GM21515 (cell line): Measurements from ENCODE around the gene CFAP157.

Experiments
- ATAC-seq: cut with Tn5 transposase; IDR thresholded peaks from one replicate; pipeline ENCODE4 v1.9.1; 2021; ENCODE audit not compliant: unreplicated experiment

Gene CFAP157

DNA sequence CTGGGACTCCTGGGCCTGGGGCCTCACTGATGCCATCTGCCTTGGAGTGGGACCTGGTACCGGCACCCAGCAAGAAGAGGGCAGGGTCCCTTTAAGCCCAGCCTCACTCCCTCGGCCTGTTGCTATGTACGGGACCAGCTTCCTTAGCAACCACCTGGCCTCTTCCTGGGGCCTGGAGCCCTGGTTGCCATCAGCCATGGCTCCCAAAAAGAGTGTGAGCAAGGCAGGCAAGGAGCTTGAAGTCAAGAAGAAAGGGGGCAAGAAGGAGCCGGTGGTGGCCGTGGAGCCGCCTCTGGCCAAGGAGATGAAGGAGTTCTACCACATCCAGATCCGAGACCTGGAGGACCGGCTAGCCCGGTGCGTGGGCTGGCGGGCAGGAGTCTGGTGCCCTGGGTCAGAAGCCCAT lies at the start of gene CFAP157:
Gene CFAP157 (plus strand): TSS at position 153 of the 406 bp plus-strand sequence. CDS start 44 bp downstream, at position 197.
- ATAC-seq = no peak

DNA sequence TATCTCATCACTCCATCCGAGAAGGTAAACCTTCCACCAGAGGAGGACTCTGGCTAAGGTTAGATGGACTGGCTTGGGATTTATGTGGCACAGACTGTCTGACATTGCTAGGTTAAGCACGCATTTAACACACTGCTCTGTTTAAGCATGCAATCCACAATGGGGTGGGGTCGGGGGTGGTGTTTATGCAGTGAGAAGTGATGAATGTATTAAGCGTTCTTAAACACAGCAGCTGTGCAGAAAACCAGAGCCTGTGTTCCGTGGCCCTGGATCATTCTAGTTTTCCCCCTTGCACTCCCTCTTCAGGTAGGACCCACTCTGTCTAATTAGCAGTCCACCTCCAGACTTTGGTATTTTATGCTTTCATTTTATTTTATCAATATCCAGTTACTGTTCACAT lies 48.4 kb upstream of the CFAP157 start:
- ATAC-seq = no peak

DNA sequence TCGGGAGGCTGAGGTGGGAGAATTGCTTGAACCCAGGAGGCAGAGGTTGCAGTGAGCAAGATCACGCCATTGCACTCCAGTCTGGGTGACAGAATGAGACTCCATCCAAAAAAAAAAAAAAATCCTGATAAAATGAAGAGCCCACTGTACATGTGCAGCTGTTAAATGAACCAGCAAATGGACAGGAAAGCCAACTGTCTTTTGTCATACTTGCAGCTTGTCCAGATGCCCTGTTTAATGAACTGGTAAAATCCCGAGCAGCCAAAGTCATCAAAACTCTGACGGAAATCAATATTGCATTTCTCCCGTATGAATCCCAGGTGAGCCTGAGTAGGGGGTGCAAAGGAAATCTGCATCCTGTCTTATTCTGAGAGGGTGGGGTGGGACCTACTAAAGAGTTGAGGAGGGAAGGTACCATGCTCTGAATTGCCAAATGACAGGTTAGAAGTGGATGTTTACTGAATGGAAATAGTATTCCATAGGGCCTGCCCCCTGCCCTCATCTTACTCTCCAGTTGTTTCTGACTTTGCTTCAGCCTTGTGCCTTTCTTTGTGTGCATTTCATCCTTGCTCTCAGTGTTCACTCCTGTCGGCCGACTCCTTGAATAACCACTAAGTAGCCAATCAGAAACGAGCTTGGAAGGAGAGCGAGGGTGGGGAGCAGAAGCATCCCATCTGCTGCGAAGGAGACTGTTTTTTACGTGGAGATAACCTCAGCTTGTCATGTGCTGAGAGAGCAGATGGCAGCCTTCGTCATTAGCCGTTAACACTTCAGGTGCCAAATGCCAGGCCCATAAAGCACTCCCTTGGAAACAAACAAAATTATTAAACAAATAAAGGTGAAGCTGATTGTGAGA lies 45.7 kb upstream of the CFAP157 start:
- no peak for ATAC-seq

DNA sequence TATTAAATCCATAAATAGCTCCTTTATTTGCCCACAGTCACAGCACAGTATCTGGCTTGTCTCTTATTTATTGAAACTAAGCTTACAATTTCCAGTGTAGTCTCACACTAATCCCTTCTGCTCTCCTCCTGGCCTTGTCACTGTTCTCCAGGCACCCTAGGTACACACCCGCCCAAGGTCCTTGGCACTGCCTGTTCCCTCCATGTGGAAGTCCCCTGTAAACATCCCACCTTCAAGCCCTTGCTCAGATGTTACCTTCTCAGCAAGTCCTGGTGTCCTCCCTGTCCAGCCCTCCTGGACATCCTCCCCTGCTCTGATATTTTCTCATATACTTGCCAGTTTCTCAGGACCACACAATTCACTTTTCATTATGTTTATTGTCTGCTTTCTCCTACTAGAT lies 44.2 kb upstream of the CFAP157 start:
- ATAC-seq = no peak

DNA sequence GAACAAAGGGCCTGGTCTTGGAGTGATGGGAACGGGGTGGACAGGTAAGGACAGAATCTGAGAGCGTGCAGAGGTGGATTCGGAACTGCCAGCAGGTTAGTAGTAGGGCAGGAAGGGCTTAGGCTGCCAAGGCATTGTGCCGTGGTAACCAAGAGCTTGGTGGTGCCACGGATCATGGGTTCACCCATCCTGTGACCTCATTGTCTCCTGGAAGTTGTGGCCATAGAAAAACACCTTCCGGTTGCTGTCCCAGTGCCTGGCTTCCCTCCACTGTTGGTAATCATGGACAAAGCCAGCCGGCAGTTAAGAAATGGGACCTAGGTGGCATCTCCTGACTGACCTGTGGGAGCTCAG lies 42.5 kb upstream of the CFAP157 start:
- no peak for ATAC-seq

DNA sequence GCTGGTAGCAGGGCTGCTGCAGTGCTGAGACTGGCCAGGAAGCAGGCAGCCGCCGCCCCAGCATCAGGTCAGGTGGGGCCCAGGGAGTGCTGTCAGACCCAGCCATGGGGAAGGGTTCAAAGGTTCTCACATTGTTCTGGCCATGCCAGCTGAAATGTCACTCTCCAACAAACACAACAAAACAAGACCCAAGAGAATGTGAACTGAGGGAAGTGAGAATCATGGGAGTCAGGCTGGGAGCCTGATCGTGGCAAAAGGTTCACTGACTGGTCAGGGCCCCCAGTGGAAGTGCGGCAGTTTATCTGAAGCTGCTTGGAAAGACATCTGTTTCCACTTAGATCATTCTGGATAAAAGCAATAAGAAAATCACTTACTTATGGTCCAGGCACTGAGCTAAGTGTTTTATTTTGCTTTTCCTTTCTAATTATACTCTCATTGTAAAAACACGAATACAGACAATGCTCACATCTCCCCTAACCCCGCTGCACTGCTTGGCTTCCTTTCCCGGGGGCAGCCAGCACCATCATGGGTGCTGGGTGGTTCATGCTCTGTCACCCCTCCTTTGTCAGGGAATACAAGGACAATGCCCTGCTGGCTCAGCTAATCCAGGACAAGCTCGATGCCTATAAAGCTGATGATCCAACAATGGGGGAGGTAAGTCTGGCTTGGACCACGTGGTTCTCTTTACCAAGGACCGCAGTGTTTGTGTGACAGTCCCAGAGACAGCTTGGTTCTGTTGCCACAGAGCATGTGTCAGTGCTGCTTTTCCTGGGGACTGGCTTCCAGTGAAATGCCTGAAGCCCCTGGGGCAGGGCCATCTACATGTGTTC lies 41.9 kb upstream of the CFAP157 start:
- ATAC-seq = no peak

DNA sequence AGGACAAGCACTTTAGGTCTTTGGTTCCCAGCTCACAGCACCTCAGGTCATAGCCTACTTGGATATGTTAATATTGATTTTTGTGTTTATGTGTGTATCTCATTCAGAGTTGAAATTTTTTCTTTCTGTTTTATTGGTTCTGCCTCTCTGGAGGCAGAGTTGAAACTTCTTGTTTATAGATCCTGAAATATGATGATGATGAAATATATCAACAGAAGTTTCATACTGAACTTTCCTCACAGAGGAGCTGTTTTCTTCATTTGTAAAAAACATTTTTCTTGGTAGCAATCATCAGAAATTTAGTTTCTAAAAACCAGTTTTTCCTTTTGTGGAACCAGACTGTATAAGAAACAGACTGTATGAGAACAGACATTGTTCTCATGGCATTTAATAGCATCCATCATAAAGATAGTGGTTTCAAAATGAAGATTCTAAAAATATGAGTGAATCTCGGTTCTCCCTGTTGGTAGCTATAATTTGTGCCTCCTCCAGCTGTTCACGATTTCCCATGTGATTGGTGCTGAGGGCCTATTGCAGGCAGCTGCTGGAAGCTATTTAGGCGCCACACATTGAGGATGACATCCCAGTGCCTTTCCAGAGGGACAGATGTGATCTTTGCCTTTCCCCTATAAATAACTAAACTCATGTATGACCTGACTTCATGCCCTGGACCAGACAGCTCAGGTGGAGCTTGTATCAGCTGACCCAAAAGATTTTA lies 39.5 kb upstream of the CFAP157 start:
- ATAC-seq = no peak

DNA sequence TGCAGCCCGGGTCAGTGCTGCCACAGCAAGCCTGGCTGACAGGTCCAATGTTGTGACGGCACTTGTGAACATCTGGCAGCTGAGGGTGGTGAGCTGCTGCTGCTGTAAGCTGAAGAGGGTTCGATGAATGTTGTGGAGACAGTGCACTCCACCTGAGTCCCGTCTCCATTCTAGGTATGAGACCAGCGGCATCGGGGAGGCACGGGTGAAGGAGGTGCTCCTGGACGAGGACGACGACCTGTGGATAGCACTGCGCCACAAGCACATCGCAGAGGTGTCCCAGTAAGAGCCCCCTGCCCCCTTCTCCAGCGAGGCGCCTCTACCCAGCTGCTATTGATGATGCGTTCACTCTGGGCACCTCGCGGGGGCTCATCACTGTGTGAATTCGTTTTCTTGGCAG lies 38.9 kb upstream of the CFAP157 start:
- ATAC-seq = no peak

DNA sequence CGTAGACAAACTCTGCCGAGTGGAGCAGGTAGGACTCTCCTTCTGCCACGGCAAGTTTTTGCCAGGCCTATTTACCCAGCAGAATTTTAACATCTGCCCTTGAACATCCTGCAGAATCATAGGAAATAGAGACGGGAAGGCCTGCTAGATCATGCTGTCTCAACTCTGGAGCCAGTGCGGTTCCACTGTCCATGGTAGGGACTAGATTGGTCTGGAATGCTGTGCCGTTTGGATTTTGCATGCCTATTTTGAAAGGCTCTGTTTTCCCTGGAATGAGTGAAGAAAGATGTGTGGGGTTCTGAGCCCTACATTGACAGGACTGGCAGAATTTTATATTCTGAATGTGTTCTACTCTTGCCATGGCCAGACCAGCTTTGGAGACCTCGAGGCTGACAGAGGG lies 33.6 kb upstream of the CFAP157 start:
- ATAC-seq = no peak

DNA sequence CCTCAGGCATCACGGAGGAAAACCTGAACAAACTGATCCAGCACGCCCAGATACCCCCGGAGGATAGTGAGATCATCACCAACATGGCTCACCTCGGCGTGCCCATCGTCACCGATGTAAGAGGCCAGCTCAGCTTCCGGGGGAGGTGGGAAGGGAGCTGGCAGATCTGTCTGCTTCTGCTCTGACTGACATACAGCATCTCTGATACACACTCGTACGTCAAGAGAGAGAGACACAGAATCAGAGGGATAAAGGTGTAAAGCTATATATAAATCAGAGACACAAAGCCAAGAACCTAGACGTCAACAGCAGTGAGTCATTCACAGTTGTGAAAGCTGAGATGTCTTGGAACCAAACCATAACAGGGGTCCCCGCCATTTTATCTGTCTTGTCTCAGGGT lies 30.1 kb upstream of the CFAP157 start:
- no peak for ATAC-seq

DNA sequence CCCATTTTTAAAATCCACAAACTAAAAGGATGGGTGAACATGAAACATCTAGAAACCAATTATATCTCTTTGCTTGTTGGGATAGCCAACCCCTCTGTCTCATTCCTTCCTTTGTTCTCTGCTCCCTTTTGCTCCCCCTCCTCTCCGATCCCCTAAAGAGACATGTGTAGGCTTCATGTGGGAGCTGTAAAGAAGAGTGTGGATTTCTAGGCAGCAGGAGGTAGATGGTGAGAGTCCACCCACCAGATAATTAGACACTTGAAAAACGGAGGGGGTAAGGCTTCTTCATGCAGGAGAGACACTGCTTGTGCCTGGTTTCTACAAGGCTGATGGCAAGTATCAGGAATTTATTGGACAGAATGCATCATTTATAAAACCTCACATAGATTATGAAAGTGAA lies 27.3 kb upstream of the CFAP157 start:
- ATAC-seq = no peak

DNA sequence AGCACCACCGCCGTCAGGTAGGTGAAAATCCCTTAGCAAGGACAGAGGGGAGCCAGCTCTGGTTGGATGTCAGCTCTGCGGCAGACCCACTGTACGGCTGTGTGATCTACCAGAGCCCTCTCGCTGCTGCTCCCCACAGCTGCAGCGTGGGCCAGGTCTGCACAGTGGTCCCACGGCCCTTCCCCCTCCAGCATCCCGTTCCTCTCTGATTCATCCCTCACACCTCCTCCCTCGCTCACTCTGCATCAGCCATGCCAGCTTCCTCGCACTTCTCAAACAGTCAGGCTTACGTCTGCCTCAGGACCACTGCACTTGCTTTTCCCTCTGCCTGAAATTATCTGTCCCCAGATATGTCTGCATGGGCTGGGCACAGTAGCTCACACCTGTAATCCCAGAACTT lies 26.6 kb upstream of the CFAP157 start:
- no peak for ATAC-seq

DNA sequence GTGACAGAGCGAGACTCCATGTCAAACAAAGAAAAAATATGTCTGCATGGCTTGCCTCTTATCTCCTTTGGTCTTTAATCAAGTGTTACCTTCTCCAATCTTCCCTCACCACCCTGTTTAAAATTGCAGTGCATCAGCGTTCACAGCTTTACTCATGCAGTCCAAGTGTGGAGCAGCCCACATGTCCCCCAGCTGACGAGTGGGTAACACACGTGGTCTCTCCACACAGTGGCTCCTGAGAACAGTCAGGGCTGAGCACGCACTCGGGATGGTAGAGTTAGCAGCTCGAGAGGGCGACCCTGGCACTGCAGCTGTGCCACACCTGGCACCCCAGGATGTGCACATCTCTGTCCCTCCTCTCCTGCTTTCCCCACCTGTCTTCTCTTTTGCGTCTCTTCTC lies 25.9 kb upstream of the CFAP157 start:
- no peak for ATAC-seq

DNA sequence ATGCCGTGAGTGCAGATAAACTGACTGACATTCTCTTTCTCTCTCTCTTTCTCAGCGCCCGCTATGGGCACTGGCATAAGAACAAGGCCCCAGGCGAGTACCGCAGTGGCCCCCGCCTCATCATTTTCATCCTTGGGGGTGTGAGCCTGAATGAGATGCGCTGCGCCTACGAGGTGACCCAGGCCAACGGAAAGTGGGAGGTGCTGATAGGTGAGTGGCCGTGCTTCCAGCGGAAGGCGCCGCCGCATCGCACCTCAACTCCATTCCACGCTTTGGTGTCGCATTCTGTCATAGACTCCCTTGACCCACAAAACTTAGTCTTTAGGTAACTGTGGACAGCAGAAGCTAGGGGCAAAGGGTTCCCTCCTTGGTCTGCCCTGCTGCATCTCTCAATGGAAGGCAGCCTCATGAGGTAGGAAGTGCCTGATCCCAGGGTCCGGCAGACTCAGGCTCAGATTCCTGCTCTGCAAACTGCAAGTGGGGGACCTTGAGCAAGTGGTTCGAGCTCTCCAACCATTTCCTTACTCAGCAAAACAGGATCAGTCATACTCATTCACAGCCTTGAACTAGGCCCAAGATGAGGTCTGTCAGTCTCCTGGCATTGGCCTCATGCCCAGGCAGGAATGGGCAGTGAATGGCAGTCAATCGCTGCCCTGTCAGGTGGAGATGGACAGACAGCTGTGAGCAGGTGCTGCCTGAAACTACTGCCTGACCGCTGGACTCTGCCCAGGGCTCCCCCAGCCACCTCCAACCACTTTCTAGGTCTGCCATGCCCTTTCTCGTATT lies 24.2 kb upstream of the CFAP157 start:
- no peak for ATAC-seq

DNA sequence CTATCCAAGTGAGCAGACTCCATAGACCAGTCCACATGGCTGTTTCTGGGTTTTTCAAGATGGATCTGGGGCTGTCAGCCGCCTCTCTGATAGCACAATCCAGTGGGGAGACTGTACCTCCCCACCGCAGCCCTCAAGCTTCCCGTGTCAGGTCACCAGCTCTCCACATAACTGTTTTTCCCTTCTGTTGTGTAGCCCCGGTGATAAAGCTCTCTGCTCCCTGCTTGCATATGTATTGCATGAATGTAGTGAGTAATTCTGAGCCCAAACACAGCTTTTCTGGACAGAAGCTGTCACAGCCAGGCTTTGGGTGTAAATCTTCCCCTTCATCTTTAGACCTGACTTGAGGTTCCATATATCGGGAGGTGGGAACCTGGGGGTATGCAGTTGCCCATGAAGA lies 23.1 kb upstream of the CFAP157 start:
- ATAC-seq = no peak

DNA sequence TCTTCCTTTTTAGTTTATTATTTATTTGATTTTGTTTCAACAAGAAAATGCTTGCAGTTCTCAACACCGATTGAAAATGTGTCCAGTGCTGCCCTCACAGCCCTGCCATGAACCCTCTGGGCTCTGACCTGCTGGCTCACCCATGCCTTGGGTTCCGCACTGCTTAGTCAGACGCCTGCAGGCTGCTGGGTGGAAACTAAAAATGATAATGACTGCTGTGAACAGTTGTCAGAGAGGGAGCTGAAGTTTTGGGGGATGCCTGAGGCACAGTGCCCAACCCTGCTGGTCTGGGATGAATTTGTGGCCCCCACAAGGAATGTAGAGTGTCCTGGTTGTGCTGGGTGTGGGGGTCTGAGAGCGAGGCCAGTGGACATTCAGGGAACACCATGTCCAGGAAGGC lies 22.2 kb upstream of the CFAP157 start:
- ATAC-seq = no peak

DNA sequence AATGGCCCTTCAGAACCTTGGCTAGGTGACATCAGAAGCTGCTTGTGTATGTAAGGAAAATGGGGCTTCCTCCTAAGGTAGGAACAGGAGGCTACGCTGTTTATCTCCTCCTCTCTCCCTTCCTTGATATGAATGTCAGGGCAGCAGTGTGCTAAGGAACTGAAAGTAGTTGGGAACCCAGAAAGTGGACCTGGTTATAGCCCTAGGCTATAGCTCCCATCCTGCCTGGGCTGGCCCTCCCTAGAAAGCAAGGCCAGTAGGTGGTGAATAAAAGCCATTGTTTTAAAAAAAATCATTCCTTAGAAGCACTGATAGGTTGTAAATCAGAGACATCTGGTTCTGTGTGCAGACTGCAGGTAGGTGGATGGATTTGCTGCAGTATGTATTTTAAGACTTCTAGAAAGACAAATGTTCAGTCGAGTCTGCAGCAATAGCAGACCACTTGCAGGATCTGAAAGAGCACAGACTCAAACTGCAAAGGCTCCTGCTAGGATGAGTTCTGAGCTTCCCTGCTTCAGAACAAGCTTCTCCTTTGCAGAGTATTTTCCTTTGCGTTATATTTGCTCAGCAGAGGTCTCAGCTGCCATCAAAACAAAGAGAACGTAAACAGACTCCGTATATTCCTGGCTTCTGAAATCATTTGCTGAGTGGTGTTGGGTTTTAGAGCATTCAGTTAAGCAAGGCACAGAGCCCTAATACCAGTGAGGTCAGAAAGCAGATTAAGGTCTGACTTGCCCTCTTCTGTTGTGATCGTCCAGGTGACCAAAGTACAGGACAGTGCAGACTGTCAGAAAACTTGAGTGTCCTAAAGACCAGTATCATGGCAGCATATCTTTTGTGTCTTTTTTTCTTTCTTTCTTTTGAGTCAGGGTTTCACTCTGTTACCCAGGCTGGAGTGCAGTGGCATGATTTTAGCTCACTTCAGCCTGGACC lies 20.1 kb upstream of the CFAP157 start:
- no peak for ATAC-seq

DNA sequence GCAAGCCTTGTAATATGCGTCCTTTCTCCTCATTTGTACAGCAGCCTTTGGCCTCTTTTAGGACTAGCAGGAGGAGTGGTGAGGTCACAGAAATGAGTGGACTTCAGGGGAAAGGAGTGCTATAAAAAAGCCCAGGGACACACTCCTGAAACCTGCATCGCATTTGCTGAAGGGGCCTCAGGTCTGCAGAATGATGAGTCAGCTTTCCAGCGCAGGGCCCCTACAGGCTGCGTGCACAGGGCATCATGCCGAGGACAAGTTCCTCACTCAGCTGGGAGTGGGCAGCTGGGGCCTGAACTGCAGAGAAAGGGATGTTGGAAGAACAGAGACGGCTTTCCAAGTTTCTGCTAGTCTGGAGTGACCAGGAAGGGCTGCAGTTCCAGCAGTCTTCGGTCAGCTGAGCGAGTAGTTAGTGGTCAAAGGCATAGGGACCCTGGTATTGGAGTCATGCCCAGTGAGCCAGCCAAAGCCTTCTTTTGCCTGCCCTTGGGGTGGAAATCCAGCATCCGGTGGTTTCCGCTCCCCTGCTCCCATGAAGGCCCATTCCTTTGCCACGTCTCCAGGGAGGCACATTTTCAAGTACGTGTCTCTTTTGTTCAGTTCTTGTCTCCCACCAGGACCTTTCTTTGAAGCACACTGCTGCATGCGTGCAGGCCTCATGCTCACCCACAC lies 17.3 kb upstream of the CFAP157 start:
- no peak for ATAC-seq

DNA sequence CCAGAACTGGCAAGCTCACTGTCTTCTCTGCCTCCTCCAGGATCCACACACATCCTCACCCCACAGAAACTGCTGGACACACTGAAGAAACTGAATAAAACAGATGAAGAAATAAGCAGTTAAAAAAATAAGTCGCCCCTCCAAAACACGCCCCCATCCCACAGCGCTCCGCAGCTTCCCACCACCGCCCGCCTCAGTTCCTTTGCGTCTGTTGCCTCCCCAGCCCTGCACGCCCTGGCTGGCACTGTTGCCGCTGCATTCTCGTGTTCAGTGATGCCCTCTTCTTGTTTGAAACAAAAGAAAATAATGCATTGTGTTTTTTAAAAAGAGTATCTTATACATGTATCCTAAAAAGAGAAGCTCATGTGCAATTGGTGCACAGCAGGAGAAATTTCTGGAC lies 16.1 kb upstream of the CFAP157 start:
- ATAC-seq = no peak
